H1 (cell line): ENCODE results near the gene PCBP2. TPM values are rescaled to one million over a fixed set of nuclear protein-coding genes. Genes with fewer than 3 reads are reported as not detected.

Experiments
- BACH1 ChIP-seq: IDR thresholded peaks from 2 replicates; pipeline ENCODE4 v1.6.1; 2012; ENCODE audit warnings: low read length, improper control_type of control experiment
- CBX5 ChIP-seq: fragments of 300-800, 300-1000 bp; sonication (generic); IDR thresholded peaks from 2 replicates; pipeline ENCODE4 v1.7.1; 2016; ENCODE audit warnings: antibody characterized with exemption, low read length, low read depth
- CHD2 ChIP-seq: IDR thresholded peaks from 2 replicates; pipeline ENCODE4 v1.6.1; 2012; ENCODE audit warnings: low read length, improper control_type of control experiment
- CREB1 ChIP-seq: IDR thresholded peaks from 2 replicates; pipeline ENCODE4 v1.6.1; 2012; ENCODE audit warnings: inconsistent platforms
- CTBP2 ChIP-seq: IDR thresholded peaks from 2 replicates; pipeline ENCODE4 v1.7.0; 2011; ENCODE audit warnings: borderline replicate concordance, mild to moderate bottlenecking, moderate library complexity, mixed read lengths, low read length; ENCODE audit not compliant: insufficient read depth, insufficient read length
- EP300 ChIP-seq, 2 experiments: IDR thresholded peaks; 1 replicate in 1 of 2; 2 replicates in 1 of 2; pipeline ENCODE4 v1.6.1; 2011 to 2012; ENCODE audit warnings: low read depth in 2 of 2, low read length in 2 of 2, mild to moderate bottlenecking in 2 of 2, borderline replicate concordance in 1 of 2, inconsistent platforms in 1 of 2, moderate library complexity in 1 of 2
- JUND ChIP-seq: IDR thresholded peaks from 2 replicates; pipeline ENCODE4 v1.6.1; 2011; ENCODE audit warnings: mild to moderate bottlenecking, improper control_type of control experiment, low read length
- KDM5A ChIP-seq: fragments of 200-600 bp; IDR thresholded peaks from 2 replicates; pipeline ENCODE4 v1.7.1; 2012; ENCODE audit warnings: mild to moderate bottlenecking, low read length, inconsistent platforms, mixed read lengths
- MAFK ChIP-seq: IDR thresholded peaks from 2 replicates; pipeline ENCODE4 v1.6.1; 2012; ENCODE audit warnings: low read depth, mild to moderate bottlenecking, improper control_type of control experiment, low read length
- POLR2A ChIP-seq, 2 experiments: IDR thresholded peaks; 1 replicate in 1 of 2; 2 replicates in 1 of 2; pipeline ENCODE4 v1.6.1; 2011; ENCODE audit warnings: low read depth in 2 of 2, low read length in 2 of 2, mild to moderate bottlenecking in 2 of 2; ENCODE audit errors: control extremely low read depth in 1 of 2
- POLR2AphosphoS5 ChIP-seq: IDR thresholded peaks from 2 replicates; pipeline ENCODE4 v1.6.1; 2011; ENCODE audit warnings: low read depth, low read length
- POU5F1 ChIP-seq: IDR thresholded peaks from 2 replicates; pipeline ENCODE4 v1.6.1; 2011; ENCODE audit warnings: low read depth, mild to moderate bottlenecking, low read length, moderate library complexity
- RXRA ChIP-seq: IDR thresholded peaks from 2 replicates; pipeline ENCODE4 v1.6.1; 2011; ENCODE audit warnings: low read depth, mild to moderate bottlenecking, low read length, moderate library complexity; ENCODE audit not compliant: insufficient read depth
- SAP30 ChIP-seq: fragments of 300-600 bp; sonication (generic); IDR thresholded peaks from 2 replicates; pipeline ENCODE4 v1.7.1; 2012; ENCODE audit warnings: low read length, moderate library complexity, mild to moderate bottlenecking, inconsistent platforms; ENCODE audit not compliant: insufficient read depth, insufficient replicate concordance
- SIN3A ChIP-seq, 2 experiments: IDR thresholded peaks in 1 of 2; conservative IDR thresholded peaks in 1 of 2; 2 replicates each; pipeline ENCODE4 v1.6.1; 2011 to 2012; ENCODE audit warnings: low read length in 2 of 2, improper control_type of control experiment in 1 of 2, low read depth in 1 of 2, mild to moderate bottlenecking in 1 of 2
- SP4 ChIP-seq: IDR thresholded peaks from 2 replicates; pipeline ENCODE4 v1.6.1; 2012; ENCODE audit warnings: low read length, inconsistent platforms
- SRF ChIP-seq: IDR thresholded peaks from 2 replicates; pipeline ENCODE4 v1.6.1; 2011; ENCODE audit warnings: mild to moderate bottlenecking, low read depth, low read length, moderate library complexity
- TCF12 ChIP-seq: IDR thresholded peaks from 2 replicates; pipeline ENCODE4 v1.6.1; 2011; ENCODE audit warnings: low read depth, mild to moderate bottlenecking, low read length
- YY1 ChIP-seq: IDR thresholded peaks from 2 replicates; pipeline ENCODE4 v1.6.1; 2011; ENCODE audit warnings: low read depth, mild to moderate bottlenecking, low read length
- polyA plus RNA-seq, 7 experiments: library from polyadenylated mRNA; depleted of rRNA in 3 of 7; stranded (reverse) in 5 of 7; unstranded in 2 of 7; fragments of >200 nt in 5 of 7; fragments of 200-250 nt in 2 of 7; gene quantifications; 1 replicate in 5 of 7; 2 replicates in 1 of 7; 4 replicates in 1 of 7; pipeline versions ENCODE4 v1.2.1 to v1.2.3, GENCODE V29; 2011 to 2013; ENCODE audit warnings: missing spikeins in 2 of 7, mixed read lengths in 2 of 7
- total RNA-seq: library from RNA; stranded (reverse); fragmentation: NEBNext Ultra II Directional; extraction: Animal tissue kit (Norgen Biotek cat#: 25700); gene quantifications from 2 replicates; pipeline ENCODE4 v1.2.1, GENCODE V29; 2021
- TF ChIP-seq, protein P1 (sequence below): IDR thresholded peaks from 2 replicates; pipeline ENCODE4 v1.6.1; 2011; ENCODE audit warnings: low read depth, mild to moderate bottlenecking, low read length; ENCODE audit not compliant: insufficient read depth
- TF ChIP-seq, protein P2 (sequence below): IDR thresholded peaks from 2 replicates; pipeline ENCODE4 v1.6.1; 2012; ENCODE audit warnings: low read length, inconsistent platforms
- TF ChIP-seq, protein P3 (sequence below): IDR thresholded peaks from 2 replicates; pipeline ENCODE4 v1.6.1; 2012; ENCODE audit warnings: inconsistent platforms

PCBP2 gene
- total and polyA plus RNA-seq, 2 of the 8 experiments (the other 6 are each of a cell fraction or from before 2014, with no cell fraction given): 470 to 1,123 TPM

DNA sequence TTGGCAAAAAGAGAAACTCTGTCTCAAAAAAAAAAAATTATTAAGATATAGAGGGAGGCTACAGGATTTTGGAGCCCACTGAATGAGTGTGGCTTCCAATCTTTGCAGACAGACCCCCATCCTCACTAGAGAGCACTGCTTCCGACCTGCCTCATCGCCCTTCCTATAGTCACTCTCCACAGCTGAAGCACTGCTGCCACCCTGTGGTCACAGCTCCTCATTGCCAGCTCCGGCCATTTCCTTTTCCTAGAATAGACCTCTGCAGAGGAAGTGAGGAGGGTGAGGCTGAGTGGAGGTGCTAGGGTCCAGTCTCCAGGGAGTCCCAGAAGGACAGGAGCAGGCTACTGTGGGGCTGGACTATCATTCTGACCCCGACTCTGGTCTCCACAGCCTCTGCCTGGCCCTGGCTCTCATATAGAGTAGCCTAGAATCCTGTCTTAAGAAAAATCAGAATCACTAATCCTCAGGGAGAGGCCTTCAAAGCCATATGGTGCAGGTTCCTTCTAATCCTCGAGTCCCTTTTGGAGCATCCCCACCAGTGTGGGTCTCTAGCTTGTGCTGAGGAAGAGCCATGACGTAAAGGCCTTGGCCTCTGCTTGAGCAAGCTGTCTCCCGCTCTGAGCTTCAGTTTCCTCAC is 56.8 kb downstream of the PCBP2 start (continued):
- TF ChIP-seq POU5F1 (no peak), SAP30 (no peak), YY1 (peak; percentile 81; the same call in 1 of the 2 replicates), TCF12 (no peak), JUND (0 out of 2 replicates have a peak, but pooled peaks have one; percentile 26), EP300 (IDR thresholded peaks at IDR 0.05; ENCODE audit: borderline replicate concordance in 1 of 2, low read depth in 2 of 2, low read length in 2 of 2) (no peak), CTBP2 (no peak), BACH1 (no peak), SIN3A (conservative IDR thresholded peaks at IDR 0.05 in 1 of 2, IDR thresholded peaks at IDR 0.05 in 1 of 2; ENCODE audit: low read depth in 1 of 2, low read length in 2 of 2) (peak in 1 of 2 experiments; percentile 49; a peak in 1 of 4 replicates), CHD2 (no peak), KDM5A (no peak), MAFK (no peak), SP4 (no peak), SRF (no peak), RXRA (no peak), CREB1 (no peak), POLR2AphosphoS5 (peak; percentile 23; the same call in 1 of the 2 replicates), CBX5 (no peak), POLR2A (IDR thresholded peaks at IDR 0.05; ENCODE audit: control extremely low read depth in 1 of 2, low read depth in 2 of 2, low read length in 2 of 2) (no peak)
- TF ChIP-seq, protein P1, sequence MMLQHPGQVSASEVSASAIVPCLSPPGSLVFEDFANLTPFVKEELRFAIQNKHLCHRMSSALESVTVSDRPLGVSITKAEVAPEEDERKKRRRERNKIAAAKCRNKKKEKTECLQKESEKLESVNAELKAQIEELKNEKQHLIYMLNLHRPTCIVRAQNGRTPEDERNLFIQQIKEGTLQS: no peak
- TF ChIP-seq, protein P2, sequence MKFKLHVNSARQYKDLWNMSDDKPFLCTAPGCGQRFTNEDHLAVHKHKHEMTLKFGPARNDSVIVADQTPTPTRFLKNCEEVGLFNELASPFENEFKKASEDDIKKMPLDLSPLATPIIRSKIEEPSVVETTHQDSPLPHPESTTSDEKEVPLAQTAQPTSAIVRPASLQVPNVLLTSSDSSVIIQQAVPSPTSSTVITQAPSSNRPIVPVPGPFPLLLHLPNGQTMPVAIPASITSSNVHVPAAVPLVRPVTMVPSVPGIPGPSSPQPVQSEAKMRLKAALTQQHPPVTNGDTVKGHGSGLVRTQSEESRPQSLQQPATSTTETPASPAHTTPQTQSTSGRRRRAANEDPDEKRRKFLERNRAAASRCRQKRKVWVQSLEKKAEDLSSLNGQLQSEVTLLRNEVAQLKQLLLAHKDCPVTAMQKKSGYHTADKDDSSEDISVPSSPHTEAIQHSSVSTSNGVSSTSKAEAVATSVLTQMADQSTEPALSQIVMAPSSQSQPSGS: no peak
- TF ChIP-seq, protein P3, sequence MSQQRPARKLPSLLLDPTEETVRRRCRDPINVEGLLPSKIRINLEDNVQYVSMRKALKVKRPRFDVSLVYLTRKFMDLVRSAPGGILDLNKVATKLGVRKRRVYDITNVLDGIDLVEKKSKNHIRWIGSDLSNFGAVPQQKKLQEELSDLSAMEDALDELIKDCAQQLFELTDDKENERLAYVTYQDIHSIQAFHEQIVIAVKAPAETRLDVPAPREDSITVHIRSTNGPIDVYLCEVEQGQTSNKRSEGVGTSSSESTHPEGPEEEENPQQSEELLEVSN: no peak
